Parathyroid adenoma (tissue), 2 donors: ENCODE data around the gene STK24.

Experiments used
- H2AFZ ChIP-seq: fragments of 300-600 bp; sonication (generic); one replicate; pipeline ENCODE4 v1.7.0; 2017; ENCODE audit warnings: antibody characterized with exemption, mild to moderate bottlenecking
- H3K27ac ChIP-seq: fragments of 300-600 bp; sonication (generic); one replicate; pipeline ENCODE4 v1.7.0; 2017
- H3K27me3 ChIP-seq: fragments of 300-600 bp; sonication (generic); one replicate; pipeline ENCODE4 v1.7.0; 2017; ENCODE audit warnings: low read length; ENCODE audit not compliant: control insufficient read depth, insufficient read depth
- H3K36me3 ChIP-seq: fragments of 300-600 bp; sonication (generic); one replicate; pipeline ENCODE4 v1.7.0; 2017; ENCODE audit warnings: low read length; ENCODE audit not compliant: control insufficient read depth, insufficient read depth
- H3K4me1 ChIP-seq: fragments of 300-600 bp; sonication (generic); one replicate; pipeline ENCODE4 v1.7.0; 2017; ENCODE audit warnings: control low read depth
- H3K4me2 ChIP-seq: fragments of 300-600 bp; sonication (generic); one replicate; pipeline ENCODE4 v1.7.0; 2017; ENCODE audit warnings: low read length
- H3K4me3 ChIP-seq: fragments of 300-600 bp; sonication (generic); one replicate; pipeline ENCODE4 v1.7.0; 2017; ENCODE audit warnings: low read depth, low read length
- H3K79me2 ChIP-seq: fragments of 300-600 bp; sonication (generic); one replicate; pipeline ENCODE4 v1.7.0; 2017; ENCODE audit warnings: control low read depth
- H3K9ac ChIP-seq: fragments of 300-600 bp; sonication (generic); one replicate; pipeline ENCODE4 v1.7.0; 2017; ENCODE audit warnings: mild to moderate bottlenecking
- H3K9me3 ChIP-seq: fragments of 300-600 bp; sonication (generic); one replicate; pipeline ENCODE4 v1.7.0; 2017; ENCODE audit warnings: low read length; ENCODE audit not compliant: control insufficient read depth
- TF ChIP-seq, protein P1 (sequence below): fragments of 300-600 bp; sonication (generic); IDR thresholded peaks from one replicate; pipeline ENCODE4 v1.7.0; 2017; ENCODE audit warnings: antibody characterized with exemption, mild to moderate bottlenecking
- donor health status: primary hyperparathyroidism.

Gene STK24

DNA sequence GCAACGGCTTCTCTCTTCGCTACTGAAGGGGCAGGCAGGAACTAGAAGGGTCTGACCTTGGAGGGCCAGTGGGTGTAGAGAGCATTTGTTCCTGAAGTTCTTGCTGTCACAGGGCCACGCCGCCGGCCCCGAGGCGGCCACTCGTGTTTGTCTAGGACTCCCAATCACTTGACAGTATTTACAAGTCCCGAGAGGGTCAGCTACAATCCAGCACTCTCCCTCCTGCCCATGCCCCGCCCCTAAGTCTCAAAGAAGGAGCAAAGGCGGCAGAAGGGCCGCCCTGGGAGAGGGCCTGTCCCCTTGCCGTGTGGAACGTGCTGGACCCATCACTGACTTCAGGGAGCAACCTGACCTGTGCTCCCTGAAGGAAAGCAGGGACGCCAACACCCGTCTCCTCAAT is 118.5 kb downstream of the STK24 start:
- TF ChIP-seq, protein P1, sequence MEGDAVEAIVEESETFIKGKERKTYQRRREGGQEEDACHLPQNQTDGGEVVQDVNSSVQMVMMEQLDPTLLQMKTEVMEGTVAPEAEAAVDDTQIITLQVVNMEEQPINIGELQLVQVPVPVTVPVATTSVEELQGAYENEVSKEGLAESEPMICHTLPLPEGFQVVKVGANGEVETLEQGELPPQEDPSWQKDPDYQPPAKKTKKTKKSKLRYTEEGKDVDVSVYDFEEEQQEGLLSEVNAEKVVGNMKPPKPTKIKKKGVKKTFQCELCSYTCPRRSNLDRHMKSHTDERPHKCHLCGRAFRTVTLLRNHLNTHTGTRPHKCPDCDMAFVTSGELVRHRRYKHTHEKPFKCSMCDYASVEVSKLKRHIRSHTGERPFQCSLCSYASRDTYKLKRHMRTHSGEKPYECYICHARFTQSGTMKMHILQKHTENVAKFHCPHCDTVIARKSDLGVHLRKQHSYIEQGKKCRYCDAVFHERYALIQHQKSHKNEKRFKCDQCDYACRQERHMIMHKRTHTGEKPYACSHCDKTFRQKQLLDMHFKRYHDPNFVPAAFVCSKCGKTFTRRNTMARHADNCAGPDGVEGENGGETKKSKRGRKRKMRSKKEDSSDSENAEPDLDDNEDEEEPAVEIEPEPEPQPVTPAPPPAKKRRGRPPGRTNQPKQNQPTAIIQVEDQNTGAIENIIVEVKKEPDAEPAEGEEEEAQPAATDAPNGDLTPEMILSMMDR, result no peak
- H3K27me3 ChIP-seq, result no peaks in the 10 kb centered on the region
- no peak overlapping the region for H3K27ac ChIP-seq
- no peak overlapping the region for H3K9ac ChIP-seq
- peaks cover 3% of the 10 kb centered on the region for H3K79me2 ChIP-seq
- H3K36me3 ChIP-seq, result no peaks in the 10 kb centered on the region
- H2AFZ ChIP-seq, result no peak overlapping the region
- H3K9me3 ChIP-seq, result no peaks in the 10 kb centered on the region
- H3K4me2 ChIP-seq, result no peak overlapping the region
- no peaks in the 10 kb centered on the region for H3K4me1 ChIP-seq
- no peak overlapping the region for H3K4me3 ChIP-seq

DNA sequence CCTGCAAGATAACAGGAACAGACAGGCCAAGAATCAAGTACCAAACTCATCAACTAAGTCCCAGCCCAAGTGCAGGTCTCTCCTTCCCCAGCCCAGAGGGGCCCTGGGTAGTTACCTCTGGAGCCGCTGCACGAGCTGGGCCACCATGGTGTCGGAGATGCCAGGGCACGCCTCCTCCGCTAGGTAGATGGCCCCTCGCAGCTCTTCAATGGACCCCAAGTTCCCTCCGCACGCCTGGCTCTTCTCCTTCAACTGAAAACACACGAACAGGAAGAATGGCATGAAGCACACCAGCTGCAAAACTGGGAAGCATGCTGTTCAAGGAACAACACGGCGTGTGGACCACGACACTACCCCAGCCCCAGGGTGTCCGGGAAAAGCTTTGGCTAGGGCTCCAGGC is 119.9 kb downstream of the STK24 start:
- no peak overlapping the region for H3K4me2 ChIP-seq
- no peaks in the 10 kb centered on the region for H3K36me3 ChIP-seq
- no peaks in the 10 kb centered on the region for H3K4me1 ChIP-seq
- no peak overlapping the region for H3K4me3 ChIP-seq
- H3K9ac ChIP-seq, result no peak overlapping the region
- peaks cover 3% of the 10 kb centered on the region for H3K79me2 ChIP-seq
- no peaks in the 10 kb centered on the region for H3K9me3 ChIP-seq
- no peak overlapping the region for H2AFZ ChIP-seq
- no peaks in the 10 kb centered on the region for H3K27me3 ChIP-seq
- TF ChIP-seq, protein P1, result no peak
- no peak overlapping the region for H3K27ac ChIP-seq

DNA sequence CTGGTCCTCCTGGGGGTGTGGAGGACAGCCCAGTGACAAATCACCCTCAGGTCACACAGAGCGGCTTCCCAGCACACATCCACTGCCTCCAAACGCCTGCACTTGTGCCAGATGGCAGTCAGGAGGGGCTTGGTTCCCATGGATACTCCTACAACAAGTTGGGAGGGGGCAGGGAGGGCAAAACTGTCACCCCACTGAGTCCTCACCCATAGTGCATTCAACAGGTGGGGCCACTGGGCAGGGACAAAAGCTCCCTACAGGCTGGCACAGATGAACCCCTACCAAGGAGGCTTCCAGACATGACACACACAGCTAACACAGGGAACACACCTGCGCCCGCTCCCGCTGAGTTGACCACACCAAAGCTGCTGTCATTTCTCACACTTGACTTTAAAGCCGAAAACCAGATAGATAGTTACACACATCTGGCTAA is 120.5 kb downstream of the STK24 start:
- H3K4me2 ChIP-seq, result no peak overlapping the region
- H3K27ac ChIP-seq, result no peak overlapping the region
- H3K9me3 ChIP-seq, result no peaks in the 10 kb centered on the region
- no peaks in the 10 kb centered on the region for H3K27me3 ChIP-seq
- H3K4me1 ChIP-seq, result no peaks in the 10 kb centered on the region
- TF ChIP-seq, protein P1, result no peak
- peaks cover 2% of the 10 kb centered on the region for H3K79me2 ChIP-seq
- H3K9ac ChIP-seq, result no peak overlapping the region
- no peaks in the 10 kb centered on the region for H3K36me3 ChIP-seq
- H3K4me3 ChIP-seq, result no peak overlapping the region
- no peak overlapping the region for H2AFZ ChIP-seq

DNA sequence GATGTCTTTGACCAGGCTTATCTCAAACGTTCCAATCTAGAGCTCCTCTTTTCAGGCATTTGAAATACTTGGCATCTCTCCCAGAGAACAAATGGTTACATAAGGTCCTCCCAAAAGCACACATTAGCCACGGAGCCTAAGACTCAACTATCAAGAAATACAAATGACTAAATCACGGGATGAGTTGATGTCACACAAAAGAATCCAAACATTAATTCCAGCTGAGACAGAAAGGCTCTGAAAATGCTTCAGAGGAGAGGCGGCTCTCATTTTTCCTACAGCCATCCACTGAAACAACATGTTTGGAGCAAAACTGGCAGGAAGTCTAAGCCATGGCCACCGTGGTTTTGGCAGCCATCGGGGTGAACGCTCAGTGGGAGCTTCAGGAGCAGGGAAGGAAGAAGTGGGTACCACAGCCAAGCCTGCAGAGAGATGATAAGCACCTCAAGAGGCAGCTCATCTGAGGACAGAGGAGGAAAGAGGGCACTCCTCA is 122.5 kb downstream of the STK24 start:
- TF ChIP-seq, protein P1, result no peak
- Histone ChIP-seq H3K36me3 (no peaks in the 10 kb centered on the region), H3K27ac (peak overlapping the region; percentile 31), H3K27me3 (no peaks in the 10 kb centered on the region), H3K9ac (no peak overlapping the region), H3K4me1 (no peaks in the 10 kb centered on the region), H2AFZ (no peak overlapping the region), H3K4me2 (no peak overlapping the region), H3K79me2 (no peaks in the 10 kb centered on the region), H3K9me3 (no peaks in the 10 kb centered on the region), H3K4me3 (no peak overlapping the region)
